Measurements from ENCODE around the gene PRMT2.

PRMT2 gene

DNA sequence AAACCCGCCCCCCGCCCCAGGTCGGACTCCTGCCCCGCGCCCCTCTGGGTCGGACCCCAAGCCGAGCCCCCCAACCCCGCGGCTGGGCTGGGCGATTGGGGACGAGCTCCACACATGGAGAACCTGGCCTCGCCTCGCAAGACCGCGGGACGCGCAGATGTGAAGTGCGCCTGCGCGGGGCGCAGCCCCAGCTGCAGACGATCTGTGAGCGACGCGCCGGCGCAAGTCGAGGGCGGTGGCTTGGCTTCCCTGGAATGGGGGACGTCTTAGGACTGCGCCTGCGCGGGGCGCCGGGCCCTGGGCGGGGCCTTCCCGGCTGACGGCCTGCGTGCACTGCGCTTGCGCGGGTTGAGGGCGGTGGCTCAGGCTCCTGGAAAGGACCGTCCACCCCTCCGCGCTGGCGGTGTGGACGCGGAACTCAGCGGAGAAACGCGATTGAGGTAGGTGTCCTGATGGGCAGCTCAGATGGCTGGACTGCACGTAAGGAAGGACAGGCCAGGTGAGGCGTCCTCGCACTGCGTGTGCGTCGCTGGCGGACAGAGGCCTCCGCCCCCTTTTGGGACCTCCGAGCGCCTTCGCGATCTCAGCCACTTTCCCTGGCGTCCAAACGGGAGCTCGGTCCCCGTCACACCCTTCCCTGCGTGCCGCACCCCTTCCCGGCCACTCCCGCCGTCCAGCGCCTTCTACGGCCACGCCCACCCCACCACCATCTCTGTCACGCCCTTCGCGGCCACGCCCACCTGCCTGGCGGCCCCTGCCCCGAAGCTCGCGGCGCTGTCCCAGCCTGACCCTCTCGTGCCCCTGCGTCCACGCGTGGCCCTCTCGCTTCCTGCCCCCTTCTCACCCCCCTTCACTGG is at the start of gene PRMT2:
Gene PRMT2 (plus strand): TSS at position 351 of the 857 bp plus-strand sequence. CDS start 1,278 bp downstream, outside the sequence.
- Mint-ChIP-seq H3K9me3 (no peaks in the 10 kb centered on the region), H3K4me1 (peaks cover 68% of the 10 kb centered on the region), H3K4me3 (peak within 1 kb of the TSS; percentile 91), H3K36me3 (ENCODE audit: low read depth) (peaks cover 7% of the 10 kb centered on the region), H3K27ac (peak within 1 kb of the TSS; percentile 94), H3K27me3 (peaks cover 1% of the 10 kb centered on the region)
- ATAC-seq (peak; percentile 83), DNase-seq (peak; percentile 99)

DNA sequence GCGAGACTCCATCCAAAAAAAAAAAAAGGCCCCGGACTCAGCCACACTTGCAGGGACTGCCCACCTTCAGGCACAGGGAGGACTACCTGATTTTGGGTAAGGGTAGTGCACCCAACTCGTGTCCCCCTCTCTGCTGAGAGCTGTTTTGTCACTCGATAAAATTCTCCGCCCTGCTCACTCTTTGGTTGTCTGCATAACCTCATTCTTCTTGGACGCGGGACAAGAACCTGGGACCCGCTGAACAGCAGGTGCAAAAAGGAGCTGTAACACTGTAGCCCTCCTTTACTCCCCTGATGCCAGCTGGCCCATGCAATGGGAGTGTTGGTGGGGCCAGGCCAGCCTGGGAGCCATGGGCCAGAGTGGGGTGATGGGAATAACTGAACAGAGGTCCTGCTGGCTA is 41.2 kb upstream of the PRMT2 start:
- Mint-ChIP-seq H3K27ac (no peak overlapping the region), H3K27me3 (no peaks in the 10 kb centered on the region), H3K4me3 (no peak overlapping the region), H3K4me1 (peaks cover 1% of the 10 kb centered on the region), H3K9me3 (peaks cover 26% of the 10 kb centered on the region), H3K36me3 (ENCODE audit: low read depth) (peaks cover 1% of the 10 kb centered on the region)
- DNase-seq, result no peak
- no peak for ATAC-seq

DNA sequence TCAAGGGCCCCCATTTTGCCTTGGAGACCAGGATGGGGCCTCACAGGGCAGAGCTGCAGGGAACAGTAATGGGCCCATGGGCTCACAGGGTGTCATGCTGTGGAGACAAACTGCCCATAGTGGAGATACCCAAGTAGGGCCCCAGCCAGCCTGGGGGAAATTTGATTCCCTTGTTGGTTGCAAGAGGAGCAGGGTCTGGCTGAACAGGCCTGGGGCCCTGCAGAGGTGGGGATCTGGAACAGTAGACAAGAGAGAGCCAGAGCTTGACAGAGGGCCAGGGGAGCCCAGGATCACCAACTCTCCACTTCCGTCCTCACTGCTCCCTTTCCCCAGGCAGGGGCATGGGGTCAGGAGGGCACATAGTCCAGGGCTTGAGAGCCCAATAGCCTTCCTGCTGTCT is 39.3 kb upstream of the PRMT2 start:
- H3K4me3 Mint-ChIP-seq, result no peak overlapping the region
- DNase-seq (no peak), ATAC-seq (no peak)
- no peak overlapping the region for H3K27ac Mint-ChIP-seq
- peaks cover 2% of the 10 kb centered on the region for H3K4me1 Mint-ChIP-seq
- H3K9me3 Mint-ChIP-seq, result peaks cover 18% of the 10 kb centered on the region
- H3K27me3 Mint-ChIP-seq, result no peaks in the 10 kb centered on the region
- H3K36me3 Mint-ChIP-seq (ENCODE audit: low read depth), result peaks cover 1% of the 10 kb centered on the region

DNA sequence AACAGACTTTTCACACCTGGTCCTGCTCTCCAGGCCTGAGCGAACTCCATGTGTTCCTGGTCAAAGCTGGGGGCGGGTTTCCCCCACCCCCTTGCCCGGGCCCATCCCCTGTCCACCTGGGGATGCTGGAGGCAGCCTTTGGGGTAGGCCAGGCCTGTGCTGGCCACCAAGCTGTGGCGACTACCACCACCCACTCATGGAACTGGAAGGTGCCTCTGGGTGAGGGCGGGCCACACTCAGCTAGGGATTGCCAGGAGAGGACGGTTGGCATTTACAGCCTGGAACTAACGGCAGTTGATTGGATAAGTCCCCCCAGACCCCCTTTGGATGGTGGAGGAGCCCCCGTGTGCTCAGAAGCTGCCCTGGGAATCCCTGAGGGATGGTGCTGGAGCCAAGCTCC is 38.4 kb upstream of the PRMT2 start:
- H3K4me3 Mint-ChIP-seq, result no peak overlapping the region
- DNase-seq (no peak), ATAC-seq (no peak)
- H3K36me3 Mint-ChIP-seq (ENCODE audit: low read depth), result peaks cover 1% of the 10 kb centered on the region
- H3K4me1 Mint-ChIP-seq, result peaks cover 2% of the 10 kb centered on the region
- H3K27me3 Mint-ChIP-seq, result no peaks in the 10 kb centered on the region
- H3K27ac Mint-ChIP-seq, result no peak overlapping the region
- peaks cover 11% of the 10 kb centered on the region for H3K9me3 Mint-ChIP-seq

DNA sequence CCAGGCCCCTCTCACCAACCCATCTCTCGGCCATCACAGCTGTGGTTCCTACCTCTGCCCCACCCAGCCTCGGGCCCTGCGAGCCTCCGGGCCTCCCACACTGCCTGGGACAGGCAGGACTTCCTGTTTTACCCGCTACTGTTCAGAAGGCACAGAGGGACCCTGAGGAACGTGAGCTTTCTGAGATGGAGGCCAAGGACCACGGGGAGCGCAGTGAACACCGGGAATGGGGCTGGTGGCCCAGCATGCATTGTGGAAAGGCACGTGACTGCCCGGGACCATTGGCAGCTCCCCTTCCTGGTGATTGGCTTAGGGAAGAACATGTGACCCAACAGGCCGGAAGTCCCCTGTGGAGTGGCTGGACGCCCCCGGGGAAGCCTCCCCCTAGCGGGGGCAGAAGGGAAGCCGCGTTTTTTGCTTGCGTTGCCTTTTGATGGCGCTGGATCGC is 37.6 kb upstream of the PRMT2 start:
- Mint-ChIP-seq H3K4me3 (no peak overlapping the region), H3K9me3 (peaks cover 9% of the 10 kb centered on the region), H3K27ac (no peak overlapping the region), H3K27me3 (no peaks in the 10 kb centered on the region), H3K4me1 (peaks cover 5% of the 10 kb centered on the region), H3K36me3 (ENCODE audit: low read depth) (peaks cover 1% of the 10 kb centered on the region)
- no peak for ATAC-seq
- no peak for DNase-seq

DNA sequence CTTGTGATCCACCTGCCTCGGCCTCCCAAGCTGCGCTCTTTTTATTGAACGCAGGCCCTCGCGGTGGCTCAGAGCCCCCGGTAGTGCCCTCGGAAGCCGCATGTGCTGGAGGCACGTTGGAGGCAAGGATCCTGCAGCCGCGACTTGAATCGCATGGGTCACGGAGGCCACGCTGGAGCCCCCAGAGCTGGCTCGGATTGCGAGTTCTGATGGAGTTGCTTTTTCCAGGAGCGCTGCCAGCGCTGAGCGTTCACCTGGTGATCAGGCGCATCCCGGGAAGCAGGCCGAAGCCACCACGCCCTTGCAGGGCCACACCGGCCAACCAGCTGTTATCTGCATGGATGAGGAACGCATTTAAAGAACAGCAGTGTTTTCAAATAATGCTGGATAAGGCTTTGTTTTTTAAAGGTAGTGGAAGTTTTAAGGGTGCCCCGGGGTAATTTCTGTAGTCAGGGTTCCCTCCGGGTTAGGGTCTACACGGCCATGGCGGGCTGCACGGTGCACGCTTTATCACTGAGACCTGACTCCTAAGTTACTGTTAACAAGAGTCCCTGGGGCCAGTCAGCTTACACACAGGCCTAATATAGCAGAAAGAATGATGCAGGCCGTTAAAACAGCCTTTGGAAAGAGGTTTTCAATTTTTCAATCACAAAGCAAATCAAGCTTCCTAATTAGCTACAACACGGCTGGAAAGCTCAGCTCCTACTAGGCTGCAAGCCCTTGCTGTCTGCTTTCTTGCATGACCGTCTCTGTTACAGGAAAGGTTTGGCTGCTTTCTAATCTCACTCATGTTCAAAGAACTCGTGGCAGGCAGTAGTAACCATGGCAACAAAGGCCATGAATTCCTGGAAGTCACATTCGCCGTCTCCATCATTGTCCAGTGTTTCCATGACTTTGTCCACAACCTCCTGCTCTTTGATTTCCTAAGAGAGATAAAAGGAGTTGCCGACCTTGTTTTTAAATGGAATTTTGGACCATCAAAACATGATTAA is 36.6 kb upstream of the PRMT2 start:
- Mint-ChIP-seq H3K4me3 (no peak overlapping the region), H3K4me1 (peaks cover 5% of the 10 kb centered on the region), H3K27ac (no peak overlapping the region), H3K9me3 (no peaks in the 10 kb centered on the region), H3K36me3 (ENCODE audit: low read depth) (no peaks in the 10 kb centered on the region), H3K27me3 (no peaks in the 10 kb centered on the region)
- DNase-seq (no peak), ATAC-seq (no peak)

DNA sequence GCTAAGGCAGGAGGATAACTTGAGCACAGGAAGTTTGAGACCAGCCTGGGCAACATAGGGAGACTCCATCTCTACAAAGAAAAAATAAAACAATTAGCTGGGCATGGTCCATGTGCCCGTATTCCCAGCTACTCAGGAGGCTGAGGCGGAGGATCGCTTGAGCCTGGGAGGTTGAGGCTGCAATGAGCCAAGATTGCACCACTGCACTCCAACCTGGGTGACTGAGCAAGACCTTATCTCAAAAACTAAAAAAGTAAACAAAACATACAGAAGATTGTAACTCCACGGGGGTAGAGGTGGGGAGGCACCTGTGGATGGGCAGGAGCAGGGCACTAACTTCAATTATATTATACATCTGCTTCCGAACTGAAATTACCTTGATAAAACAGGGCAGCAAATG is 35.2 kb upstream of the PRMT2 start:
- no peaks in the 10 kb centered on the region for H3K9me3 Mint-ChIP-seq
- no peak overlapping the region for H3K27ac Mint-ChIP-seq
- no peak overlapping the region for H3K4me3 Mint-ChIP-seq
- ATAC-seq (no peak), DNase-seq (no peak)
- H3K36me3 Mint-ChIP-seq (ENCODE audit: low read depth), result no peaks in the 10 kb centered on the region
- peaks cover 11% of the 10 kb centered on the region for H3K4me1 Mint-ChIP-seq
- no peaks in the 10 kb centered on the region for H3K27me3 Mint-ChIP-seq

DNA sequence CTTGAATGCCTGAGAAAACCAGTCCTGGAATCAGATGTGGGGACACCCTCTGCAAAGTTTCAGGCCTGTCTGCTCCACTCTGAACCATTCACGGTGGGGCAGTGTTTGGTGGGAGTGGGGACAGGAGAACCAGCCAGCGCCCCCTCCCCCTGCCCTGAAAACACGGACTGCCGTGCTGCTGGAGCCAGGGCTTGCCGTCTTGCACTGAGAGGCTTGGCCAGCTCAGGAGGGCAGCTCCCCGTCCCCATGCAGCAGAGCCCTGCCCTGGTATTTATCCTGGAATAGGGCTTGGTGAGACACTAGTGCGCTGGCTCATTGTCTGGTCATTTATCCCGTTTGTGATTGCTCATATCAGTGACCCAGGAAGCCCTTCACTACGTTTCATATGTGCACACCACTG is 34.5 kb upstream of the PRMT2 start:
- Mint-ChIP-seq H3K27ac (no peak overlapping the region), H3K27me3 (no peaks in the 10 kb centered on the region), H3K9me3 (no peaks in the 10 kb centered on the region), H3K36me3 (ENCODE audit: low read depth) (no peaks in the 10 kb centered on the region), H3K4me3 (no peak overlapping the region), H3K4me1 (peaks cover 18% of the 10 kb centered on the region)
- ATAC-seq (no peak), DNase-seq (no peak)

DNA sequence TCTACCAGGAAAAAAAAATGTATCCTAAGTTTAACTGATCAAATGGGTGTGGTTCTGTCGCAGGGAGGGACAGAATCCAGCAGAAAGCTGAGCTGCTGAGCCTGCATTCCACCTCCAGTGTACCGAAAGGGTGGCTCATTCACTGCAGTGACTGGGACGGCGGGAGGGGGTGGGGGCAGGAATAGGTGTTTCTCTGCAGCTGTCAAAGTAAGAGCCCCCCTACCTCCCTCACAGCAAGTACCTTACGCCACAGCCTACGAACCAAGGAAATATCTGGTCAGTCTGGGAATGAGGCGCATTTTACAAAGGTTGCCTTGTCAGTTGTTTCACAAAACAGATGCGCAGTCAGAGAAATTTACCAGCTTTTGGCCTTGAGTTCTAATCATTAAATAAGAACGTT is 32.2 kb upstream of the PRMT2 start:
- H3K27ac Mint-ChIP-seq, result no peak overlapping the region
- peaks cover 34% of the 10 kb centered on the region for H3K4me1 Mint-ChIP-seq
- ATAC-seq (no peak), DNase-seq (no peak)
- H3K4me3 Mint-ChIP-seq, result no peak overlapping the region
- H3K36me3 Mint-ChIP-seq (ENCODE audit: low read depth), result no peaks in the 10 kb centered on the region
- no peaks in the 10 kb centered on the region for H3K27me3 Mint-ChIP-seq
- H3K9me3 Mint-ChIP-seq, result no peaks in the 10 kb centered on the region

DNA sequence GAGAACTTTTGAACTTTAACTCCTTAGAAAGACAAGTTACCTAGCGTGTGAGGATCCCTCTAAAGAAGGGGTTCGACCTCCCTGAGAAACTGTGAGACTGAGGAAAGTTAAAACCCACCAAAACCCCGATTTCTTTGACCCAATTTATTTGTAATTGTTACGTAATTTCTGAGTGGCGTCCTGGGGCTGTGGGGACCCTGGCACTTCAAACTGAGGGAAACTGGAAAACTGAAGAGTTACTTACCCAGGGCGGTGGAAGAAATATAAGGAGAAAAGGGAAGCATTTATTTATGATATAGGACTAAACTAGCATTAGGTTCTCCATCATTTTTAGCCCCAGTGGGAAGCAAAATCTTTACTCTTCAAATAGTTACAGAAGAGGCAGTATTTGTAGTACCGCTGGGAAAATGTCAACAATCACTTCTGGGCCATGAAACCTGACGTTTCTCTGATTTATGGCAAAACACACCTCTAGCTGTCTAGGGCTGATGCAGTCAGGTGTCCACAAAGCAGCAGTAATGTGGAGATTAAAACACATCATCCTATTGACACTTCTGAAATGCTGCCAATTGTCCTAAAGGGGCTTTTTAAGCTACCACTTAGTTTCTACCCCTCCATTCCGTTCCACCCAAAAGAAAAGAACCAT is 31.0 kb upstream of the PRMT2 start:
- H3K27ac Mint-ChIP-seq, result no peak overlapping the region
- H3K36me3 Mint-ChIP-seq (ENCODE audit: low read depth), result no peaks in the 10 kb centered on the region
- no peaks in the 10 kb centered on the region for H3K9me3 Mint-ChIP-seq
- H3K27me3 Mint-ChIP-seq, result no peaks in the 10 kb centered on the region
- DNase-seq (no peak), ATAC-seq (no peak)
- H3K4me1 Mint-ChIP-seq, result peaks cover 32% of the 10 kb centered on the region
- H3K4me3 Mint-ChIP-seq, result no peak overlapping the region

DNA sequence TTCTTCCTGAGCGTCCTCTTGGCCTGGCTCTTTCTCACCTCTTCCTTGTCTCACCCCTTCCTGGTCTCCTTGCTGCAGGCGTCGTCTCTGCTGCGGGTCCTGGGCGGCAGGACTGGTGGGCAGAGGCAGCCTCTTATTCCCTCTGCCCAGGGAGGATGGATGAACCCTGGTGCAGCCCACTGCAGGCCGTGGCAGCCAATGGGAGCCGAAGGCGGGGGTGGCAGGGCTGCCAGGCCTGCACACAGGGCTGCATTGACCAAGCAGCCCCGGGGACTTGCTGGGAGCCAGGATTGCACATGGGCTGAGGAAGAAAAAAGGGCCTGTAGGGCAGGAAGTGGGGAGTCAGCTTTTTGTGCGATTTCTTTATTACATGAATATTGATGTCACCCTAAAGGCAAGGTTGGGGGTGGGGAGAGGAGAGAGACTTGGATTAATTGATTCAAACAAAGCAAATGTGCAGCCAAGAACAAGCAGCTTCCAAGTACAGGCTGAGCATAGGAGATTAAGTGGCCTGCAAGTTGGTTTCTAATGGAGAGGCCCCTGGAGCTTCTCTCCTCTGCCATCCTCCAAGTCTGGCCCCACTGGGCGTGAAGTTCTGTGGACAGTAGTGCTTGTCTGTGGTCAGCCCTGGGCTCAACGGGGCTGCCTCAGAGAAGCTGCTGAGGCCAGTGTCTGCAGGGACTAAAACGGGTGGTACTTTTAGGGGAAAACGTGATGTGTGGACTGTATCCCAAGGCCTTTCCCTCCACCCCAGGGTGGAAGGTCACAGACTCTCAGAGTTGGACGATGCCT is 30.3 kb upstream of the PRMT2 start, which contains the start of gene S100B:
Gene S100B (minus strand): TSS at position 108 of the 792 bp plus-strand sequence. CDS start 2,667 bp downstream, outside the sequence.
- H3K4me1 Mint-ChIP-seq, result peaks cover 32% of the 10 kb centered on the region
- no peaks in the 10 kb centered on the region for H3K36me3 Mint-ChIP-seq (ENCODE audit: low read depth)
- H3K4me3 Mint-ChIP-seq, result no peak within 1 kb of the TSS
- ATAC-seq (no peak), DNase-seq (no peak)
- no peaks in the 10 kb centered on the region for H3K27me3 Mint-ChIP-seq
- H3K9me3 Mint-ChIP-seq, result no peaks in the 10 kb centered on the region
- peak within 1 kb of the TSS; percentile 73 for H3K27ac Mint-ChIP-seq

DNA sequence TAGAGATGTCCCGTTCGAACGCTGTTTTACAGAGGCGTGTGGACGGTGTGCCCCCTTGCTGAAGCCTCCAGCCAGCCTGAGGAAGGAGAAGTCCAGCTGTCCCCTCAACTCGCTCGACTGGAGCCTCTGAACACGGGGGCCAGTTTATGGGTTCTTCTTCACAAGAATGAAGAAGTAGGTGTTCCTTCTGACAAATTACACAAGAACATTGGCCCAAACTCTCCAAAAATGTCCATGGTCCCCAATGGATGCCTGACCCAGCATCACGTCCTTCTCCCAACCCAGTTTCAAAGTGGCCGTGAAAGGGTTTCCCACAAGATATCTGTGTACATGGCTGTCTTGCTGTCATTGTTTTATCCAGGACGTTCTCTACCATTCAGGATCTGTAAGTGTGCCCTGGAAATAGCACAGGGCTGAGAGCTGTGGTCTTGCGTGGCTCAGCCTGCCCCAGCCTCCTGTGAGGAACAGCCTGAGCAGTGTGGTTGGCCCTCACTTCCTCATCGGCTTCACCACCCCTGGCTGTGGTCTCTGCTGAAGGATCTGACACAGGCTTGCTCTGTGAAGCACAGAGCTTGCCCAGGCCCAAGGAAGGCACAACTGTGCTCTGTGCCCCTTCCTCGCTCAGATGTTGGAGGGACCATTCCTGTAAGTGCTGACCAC is 29.6 kb upstream of the PRMT2 start:
- Mint-ChIP-seq H3K27me3 (no peaks in the 10 kb centered on the region), H3K36me3 (ENCODE audit: low read depth) (no peaks in the 10 kb centered on the region), H3K27ac (peak overlapping the region; percentile 73), H3K9me3 (no peaks in the 10 kb centered on the region), H3K4me1 (peaks cover 32% of the 10 kb centered on the region), H3K4me3 (no peak overlapping the region)
- peak; percentile 41 for DNase-seq
- ATAC-seq, result peak; percentile 91

DNA sequence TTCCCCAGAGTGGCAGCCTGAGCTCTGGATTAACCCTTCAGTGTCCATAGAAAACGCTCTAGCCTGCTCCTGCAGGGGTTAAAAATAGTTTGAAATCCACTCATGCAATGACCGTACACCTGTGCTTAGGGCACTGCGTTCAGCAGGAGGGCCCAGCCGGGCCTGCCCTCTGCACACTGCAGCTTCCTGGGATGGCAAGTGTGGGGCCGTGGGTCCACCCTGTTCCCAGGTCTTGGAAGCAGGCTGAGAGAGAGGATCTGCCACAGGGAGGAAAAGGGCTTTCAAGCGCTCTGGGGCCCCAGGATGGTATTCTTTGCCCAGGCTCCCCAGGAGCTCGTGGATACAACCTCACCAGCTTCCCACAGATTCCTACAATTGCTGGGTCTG is 29.1 kb upstream of the PRMT2 start:
- ATAC-seq (no peak), DNase-seq (no peak)
- Mint-ChIP-seq H3K27ac (no peak overlapping the region), H3K27me3 (no peaks in the 10 kb centered on the region), H3K4me3 (no peak overlapping the region), H3K4me1 (peaks cover 32% of the 10 kb centered on the region), H3K9me3 (no peaks in the 10 kb centered on the region), H3K36me3 (ENCODE audit: low read depth) (no peaks in the 10 kb centered on the region)

All from activated naive CD8-positive, alpha-beta T cell treated with anti-CD3 and anti-CD28 coated beads, Interleukin-2, amount 50 U/mL, for 24 hours (primary cell).